Muscle of leg (tissue), 11 donors: ENCODE data around the gene RMDN3. TPM values are rescaled to one million over a fixed set of nuclear protein-coding genes. Genes with fewer than 3 reads are reported as not detected.
A peak's percentile ranks its signal among the peaks of the same experiment; 100 is the strongest.

Source experiments
- DNase-seq: peaks from one replicate; pipeline ENCODE4 v3.0.0; 2013
- H3K27ac ChIP-seq: one replicate; pipeline ENCODE4 v1.5.1; 2013; ENCODE audit warnings: mild to moderate bottlenecking, low read length, control low read depth
- H3K27me3 ChIP-seq: one replicate; pipeline ENCODE4 v1.6.1; 2013; ENCODE audit warnings: low read length; ENCODE audit not compliant: control insufficient read depth, insufficient read depth
- H3K36me3 ChIP-seq: one replicate; pipeline ENCODE4 v1.6.1; 2013; ENCODE audit warnings: low read length; ENCODE audit not compliant: control insufficient read depth, insufficient read depth
- H3K4me1 ChIP-seq: one replicate; pipeline ENCODE4 v1.6.1; 2013; ENCODE audit warnings: low read length; ENCODE audit not compliant: control insufficient read depth, insufficient read depth
- H3K4me3 ChIP-seq: one replicate; pipeline ENCODE4 v1.5.1; 2013; ENCODE audit warnings: low read length, control low read depth
- H3K9me3 ChIP-seq: replicated peaks from 2 replicates; pipeline ENCODE4 v1.6.1; 2013; ENCODE audit warnings: low read depth, low read length; ENCODE audit not compliant: control insufficient read depth
- WGBS: methylation state at CpG from one replicate; pipeline ENCODE4 v1.1.5; 2013; ENCODE audit warnings: missing lambda C conversion rate; ENCODE audit not compliant: insufficient coverage; 5-methylcytosine and 5-hydroxymethylcytosine counted together
- polyA plus RNA-seq, 8 donors: library from polyadenylated mRNA; unstranded; fragments of 120-200 nt; gene quantifications; one replicate each; pipeline versions ENCODE4 v1.2.1 to v1.2.3, GENCODE V29; 2013; ENCODE audit warnings: inconsistent platforms in 1 of 8, low replicate concordance in 1 of 8; ENCODE audit not compliant: insufficient read length in 8 of 8, insufficient read depth in 1 of 8
- total RNA-seq: library from RNA; stranded (reverse); fragments of 120-200 nt; gene quantifications from one replicate; pipeline ENCODE4 v1.2.4, GENCODE V29; 2013

The RMDN3 gene
- total and polyA plus RNA-seq, 9 donors, result 12.7 to 31.2 (median 23.8) TPM

DNA sequence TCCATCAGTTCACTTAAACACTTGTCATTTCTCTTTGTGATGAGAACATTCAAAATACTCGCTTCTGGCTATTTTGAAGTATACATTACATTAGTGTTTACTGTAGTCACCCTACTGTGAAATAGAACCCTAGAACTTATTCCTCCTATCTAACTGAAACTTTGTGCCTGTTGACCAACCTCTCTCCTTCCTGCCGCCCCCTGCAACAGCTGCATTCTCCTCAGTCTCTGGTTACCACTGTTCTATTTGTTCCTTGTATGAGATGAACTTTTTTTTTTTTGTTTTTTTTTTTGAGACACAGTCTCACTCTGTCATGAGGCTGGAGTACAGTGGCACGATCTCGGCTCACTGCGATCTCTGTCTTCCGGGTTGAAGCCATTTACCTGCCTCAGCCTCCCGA lies 57.1 kb downstream of the RMDN3 start:
- Histone ChIP-seq H3K27me3 (no peaks in the 10 kb centered on the region), H3K4me3 (no peak overlapping the region), H3K27ac (no peak overlapping the region), H3K36me3 (peaks cover 9% of the 10 kb centered on the region), H3K9me3 (no peaks in the 10 kb centered on the region), H3K4me1 (peaks cover 16% of the 10 kb centered on the region)
- DNase-seq, result no peak
- 100% methylated on average over 1 of the region's 7 CpGs for WGBS

DNA sequence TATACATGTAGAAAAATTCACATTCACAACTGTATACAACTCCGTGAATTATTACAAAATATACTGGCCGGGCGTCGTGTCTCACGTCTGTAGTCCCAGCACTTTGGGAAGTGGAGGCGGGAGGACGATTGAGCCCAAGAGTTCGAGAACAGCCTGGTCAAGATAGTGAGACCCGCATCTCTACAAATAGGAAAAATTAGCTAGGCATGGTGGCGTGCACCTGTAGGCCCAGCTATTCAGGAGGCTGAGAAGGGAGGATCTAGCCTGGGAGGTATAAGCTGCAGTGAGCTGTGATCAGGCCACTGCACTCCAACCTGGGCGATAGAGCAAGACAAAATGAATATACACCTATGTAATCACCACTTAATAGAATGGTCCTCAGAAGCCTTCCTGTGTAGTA lies 58.8 kb downstream of the RMDN3 start:
- DNase-seq, result no peak
- Histone ChIP-seq H3K27ac (no peak overlapping the region), H3K4me3 (peak overlapping the region; percentile 93), H3K36me3 (peaks cover 18% of the 10 kb centered on the region), H3K9me3 (no peaks in the 10 kb centered on the region), H3K27me3 (no peaks in the 10 kb centered on the region), H3K4me1 (peaks cover 16% of the 10 kb centered on the region)
- 88% methylated on average over 9 of the region's 11 CpGs for WGBS

DNA sequence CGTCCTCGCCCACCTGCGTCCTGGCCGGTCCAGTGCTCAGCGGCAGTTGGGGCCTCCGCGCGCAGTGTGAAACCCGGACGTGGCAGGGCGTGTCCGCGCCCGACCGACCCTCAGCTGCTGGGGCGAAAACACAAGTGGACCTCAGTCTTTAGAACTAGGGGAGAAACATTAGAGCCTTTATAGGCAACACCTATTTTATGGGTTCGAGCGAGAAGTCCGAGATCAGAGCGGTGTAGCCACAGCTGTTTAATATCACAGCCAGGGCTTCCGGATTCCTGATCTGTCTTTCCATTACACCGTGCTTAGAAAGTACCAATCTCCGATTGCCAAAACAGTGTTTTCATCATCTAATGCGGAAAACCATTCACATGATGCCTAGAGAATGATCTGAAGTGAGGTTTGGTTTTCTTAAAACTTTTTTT lies 59.6 kb downstream of the RMDN3 start:
- DNase-seq, result peak; percentile 33
- Histone ChIP-seq H3K36me3 (peaks cover 14% of the 10 kb centered on the region), H3K27me3 (no peaks in the 10 kb centered on the region), H3K4me1 (peaks cover 16% of the 10 kb centered on the region), H3K9me3 (no peaks in the 10 kb centered on the region), H3K27ac (peak overlapping the region; percentile 32), H3K4me3 (peak overlapping the region; percentile 93)
- 2% methylated on average over 21 of the region's 24 CpGs for WGBS

DNA sequence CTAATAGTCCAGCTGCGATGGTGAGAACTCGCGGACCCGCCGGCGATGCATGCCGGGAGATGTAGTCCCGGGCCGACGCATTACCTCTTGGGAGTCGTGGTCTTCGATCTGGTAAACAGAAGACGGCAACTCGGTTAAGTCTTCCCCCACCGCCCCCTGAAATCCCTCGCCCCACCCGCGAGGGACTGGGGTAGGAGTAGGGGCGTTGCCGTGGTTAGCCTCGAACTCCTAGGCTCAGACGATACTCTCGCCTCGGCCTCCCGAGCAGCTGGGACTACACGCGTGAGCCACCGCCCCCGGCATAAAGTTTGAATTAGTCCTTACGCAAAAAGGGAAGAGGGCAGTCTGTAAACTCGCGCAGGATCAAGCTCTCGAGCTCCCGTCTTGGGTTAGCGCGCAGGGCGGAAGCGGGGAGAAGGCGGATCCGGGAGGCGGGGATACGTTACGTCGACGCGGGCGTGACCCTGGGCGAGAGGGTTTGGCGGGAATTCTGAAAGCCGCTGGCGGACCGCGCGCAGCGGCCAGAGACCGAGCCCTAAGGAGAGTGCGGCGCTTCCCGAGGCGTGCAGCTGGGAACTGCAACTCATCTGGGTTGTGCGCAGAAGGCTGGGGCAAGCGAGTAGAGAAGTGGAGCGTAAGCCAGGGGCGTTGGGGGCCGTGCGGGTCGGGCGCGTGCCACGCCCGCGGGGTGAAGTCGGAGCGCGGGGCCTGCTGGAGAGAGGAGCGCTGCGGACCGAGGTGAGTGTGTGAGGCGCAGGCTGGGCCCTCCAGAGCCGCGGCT lies 60.2 kb downstream of the RMDN3 start, which contains the start of gene RAD51:
TSS of gene RAD51 (plus strand) at position 487 of the 781 bp plus-strand sequence. CDS start 3,585 bp downstream, outside the sequence.
- peak; percentile 98 for DNase-seq
- WGBS, result under 1% methylated on average over 59 of the region's 81 CpGs
- H3K36me3 ChIP-seq, result peaks cover 14% of the 10 kb centered on the region
- no peaks in the 10 kb centered on the region for H3K27me3 ChIP-seq
- H3K4me3 ChIP-seq, result peak within 1 kb of the TSS; percentile 93
- H3K27ac ChIP-seq, result peak within 1 kb of the TSS; percentile 100
- H3K4me1 ChIP-seq, result peaks cover 16% of the 10 kb centered on the region
- no peaks in the 10 kb centered on the region for H3K9me3 ChIP-seq

DNA sequence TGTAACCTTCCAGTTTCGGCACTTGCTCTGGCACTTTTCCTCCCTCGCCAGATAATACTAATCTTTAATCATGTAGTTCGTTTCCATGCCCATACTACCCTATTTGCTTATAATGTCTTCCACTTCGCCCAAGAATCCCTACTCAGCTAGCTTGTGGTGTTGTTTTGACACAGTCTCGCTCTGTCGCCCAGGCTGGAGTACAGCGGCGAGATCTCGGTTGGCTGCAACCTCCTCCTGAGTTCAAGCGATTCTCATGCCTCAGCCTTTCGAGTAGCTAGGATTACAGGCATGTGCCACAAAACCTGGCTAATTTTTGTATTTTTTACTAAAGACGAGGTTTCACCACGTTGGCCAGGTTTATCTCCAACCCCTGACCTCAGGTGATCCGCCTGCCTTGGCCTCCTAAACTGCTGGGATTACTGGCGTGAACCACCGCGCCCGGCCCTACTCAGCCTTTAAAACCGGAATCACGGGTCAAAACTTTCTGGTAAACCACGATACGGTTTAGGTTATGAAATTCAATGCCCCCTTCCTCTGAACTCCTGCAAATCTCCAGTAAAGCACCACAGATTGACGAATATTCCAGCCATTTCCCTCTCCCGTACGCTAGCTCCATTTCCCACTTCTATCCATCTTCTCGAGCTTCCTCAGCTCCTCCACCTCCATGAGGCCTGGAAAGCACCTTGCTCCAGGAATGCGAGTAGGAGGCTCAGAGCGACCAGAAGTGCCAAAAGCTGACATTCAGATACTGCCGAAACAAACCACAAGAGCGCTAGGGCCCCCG lies 61.0 kb downstream of the RMDN3 start:
- no peak for DNase-seq
- Histone ChIP-seq H3K27me3 (no peaks in the 10 kb centered on the region), H3K27ac (peak overlapping the region; percentile 100), H3K4me3 (peak overlapping the region; percentile 93), H3K36me3 (peaks cover 9% of the 10 kb centered on the region), H3K9me3 (no peaks in the 10 kb centered on the region), H3K4me1 (peaks cover 17% of the 10 kb centered on the region)
- WGBS, result 32% methylated on average over 29 of the region's 31 CpGs

DNA sequence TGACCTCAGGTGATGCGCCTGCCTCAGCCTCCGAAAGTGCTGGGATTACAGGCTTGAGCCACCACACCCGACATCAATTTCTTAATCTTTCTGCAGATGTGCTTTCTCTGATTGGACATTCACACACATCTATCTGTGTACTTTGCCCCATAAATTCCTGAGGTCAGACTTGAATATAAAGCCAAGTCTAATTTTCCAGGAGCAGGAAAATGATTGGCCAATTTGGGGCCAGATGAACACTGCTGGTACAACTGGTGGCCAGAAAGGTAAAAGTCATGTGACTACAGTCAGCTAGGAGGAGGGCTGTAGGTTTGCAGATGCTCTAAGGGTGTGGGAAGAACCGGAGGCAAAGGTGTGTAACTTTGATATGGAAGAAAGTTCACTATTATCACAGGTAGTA lies 63.3 kb downstream of the RMDN3 start:
- no peak for DNase-seq
- peaks cover 21% of the 10 kb centered on the region for H3K4me1 ChIP-seq
- H3K4me3 ChIP-seq, result no peak overlapping the region
- peaks cover 9% of the 10 kb centered on the region for H3K36me3 ChIP-seq
- no peak overlapping the region for H3K27ac ChIP-seq
- H3K27me3 ChIP-seq, result no peaks in the 10 kb centered on the region
- 100% methylated on average over 2 of the region's 4 CpGs for WGBS
- no peaks in the 10 kb centered on the region for H3K9me3 ChIP-seq

DNA sequence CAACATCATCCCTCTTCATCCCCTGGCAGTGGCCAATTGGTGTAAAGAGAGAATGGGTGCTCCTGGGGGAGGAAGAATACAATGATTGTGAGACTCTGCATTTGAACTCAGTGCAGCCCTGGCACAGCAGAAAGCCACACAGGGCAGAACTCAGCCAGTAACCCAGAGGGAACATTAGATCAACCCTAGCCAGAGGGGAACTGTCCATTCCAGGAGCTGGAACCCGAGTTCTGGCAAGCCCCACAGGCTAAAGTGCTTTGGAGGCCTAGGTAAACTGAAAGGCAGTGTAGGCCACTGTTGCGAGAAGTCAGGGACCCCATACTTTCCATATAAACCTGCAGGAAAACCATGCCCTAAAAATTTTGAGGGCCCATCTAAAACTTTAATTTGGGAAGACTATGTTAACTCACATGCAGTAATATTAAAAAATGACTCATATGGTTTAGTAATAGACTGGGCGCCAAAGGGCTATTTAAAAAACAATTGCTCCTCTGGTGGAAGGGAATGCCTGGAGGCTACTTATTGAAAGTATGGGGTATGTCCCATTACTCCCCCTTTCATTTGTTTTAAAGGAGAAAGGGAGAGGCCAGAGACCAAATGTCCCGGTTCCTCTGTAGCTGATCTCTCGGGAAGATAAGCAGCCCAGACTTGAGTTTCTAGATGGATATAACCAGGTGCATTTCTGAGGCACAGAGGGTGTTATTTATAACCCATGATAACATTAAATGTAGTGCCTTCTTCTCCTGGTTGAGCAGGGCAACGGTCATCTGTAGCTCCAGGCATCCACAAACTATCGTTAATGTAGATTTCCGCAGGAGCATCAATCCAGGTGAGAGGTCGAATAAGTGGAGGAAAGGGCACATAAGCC lies 65.9 kb downstream of the RMDN3 start:
- no peaks in the 10 kb centered on the region for H3K27me3 ChIP-seq
- H3K9me3 ChIP-seq, result no peaks in the 10 kb centered on the region
- peaks cover 9% of the 10 kb centered on the region for H3K36me3 ChIP-seq
- peak; percentile 10 for DNase-seq
- H3K27ac ChIP-seq, result peak overlapping the region; percentile 62
- peaks cover 13% of the 10 kb centered on the region for H3K4me1 ChIP-seq
- no peak overlapping the region for H3K4me3 ChIP-seq
- 82% methylated on average over 4 of the region's 9 CpGs for WGBS

Other genes starting within 250 kb of the RMDN3 start
- 13.6 TPM for gene CCDC32, start 190.2 kb downstream of the RMDN3 start, total RNA-seq
- 10 to 100 TPM; 15.7 to 25.9 (median 21.4) TPM for gene CCDC32, start 190.2 kb downstream of the RMDN3 start, polyA plus RNA-seq
- gene RPUSD2, start 186.0 kb downstream of the RMDN3 start, total RNA-seq, result 11.0 TPM
- gene RPUSD2, start 186.0 kb downstream of the RMDN3 start, polyA plus RNA-seq, result 10 to 100 TPM in 5 of 8 donors, 1 to 10 TPM in 3; 8.7 to 12.0 (median 10.8) TPM
- gene KNL1, start 161.0 kb downstream of the RMDN3 start, total RNA-seq, result 8.7 TPM
- 10 to 100 TPM in 4 of 8 donors, 1 to 10 TPM in 4; 8.7 to 16.9 (median 10.9) TPM for gene KNL1, start 161.0 kb downstream of the RMDN3 start, polyA plus RNA-seq
- gene RAD51, start 60.1 kb downstream of the RMDN3 start, total RNA-seq, result 3.6 TPM
- gene RAD51, start 60.1 kb downstream of the RMDN3 start, polyA plus RNA-seq, result 10 to 100 TPM in 5 of 8 donors, 1 to 10 TPM in 3; 6.9 to 13.3 (median 10.6) TPM
- 6.1 TPM for gene GCHFR, start 8.8 kb upstream of the RMDN3 start, total RNA-seq
- gene GCHFR, start 8.8 kb upstream of the RMDN3 start, polyA plus RNA-seq, result 10 to 100 TPM in 1 of 8 donors, 1 to 10 TPM in 7; 3.8 to 14.1 (median 5.6) TPM
- 0.13 TPM for gene C15orf62, start 14.7 kb upstream of the RMDN3 start, total RNA-seq
- 1 to 10 TPM in 5 of 8 donors, under 1 TPM in 3; 0.64 to 2.2 (median 1.4) TPM for gene C15orf62, start 14.7 kb upstream of the RMDN3 start, polyA plus RNA-seq
- 15.1 TPM for gene ZFYVE19, start 51.8 kb upstream of the RMDN3 start, total RNA-seq
- gene ZFYVE19, start 51.8 kb upstream of the RMDN3 start, polyA plus RNA-seq, result 10 to 100 TPM; 16.1 to 24.9 (median 18.9) TPM
- gene DNAJC17, start 52.2 kb upstream of the RMDN3 start, total RNA-seq, result 37.9 TPM
- 10 to 100 TPM; 23.9 to 32.3 (median 30.4) TPM for gene DNAJC17, start 52.2 kb upstream of the RMDN3 start, polyA plus RNA-seq
- gene PPP1R14D, start 73.5 kb upstream of the RMDN3 start, total RNA-seq, result not detected
- under 1 TPM in 2 of 8 donors, not detected in 6; 0.22 to 0.23 TPM for gene PPP1R14D, start 73.5 kb upstream of the RMDN3 start, polyA plus RNA-seq
- gene SPINT1, start 88.8 kb upstream of the RMDN3 start, total RNA-seq, result 0.40 TPM
- 10 to 100 TPM in 1 of 8 donors, 1 to 10 TPM in 4, under 1 TPM in 3; 0.38 to 11.0 (median 1.2) TPM for gene SPINT1, start 88.8 kb upstream of the RMDN3 start, polyA plus RNA-seq
- gene RHOV, start 119.0 kb upstream of the RMDN3 start, total RNA-seq, result 0.13 TPM
- gene RHOV, start 119.0 kb upstream of the RMDN3 start, polyA plus RNA-seq, result 1 to 10 TPM in 1 of 8 donors, under 1 TPM in 7; 0.06 to 3.0 (median 0.41) TPM
- 11.7 TPM for gene VPS18, start 139.2 kb upstream of the RMDN3 start, total RNA-seq
- 10 to 100 TPM in 6 of 8 donors, 1 to 10 TPM in 2; 9.0 to 12.4 (median 10.8) TPM for gene VPS18, start 139.2 kb upstream of the RMDN3 start, polyA plus RNA-seq
- 9.7 TPM for gene DLL4, start 174.1 kb upstream of the RMDN3 start, total RNA-seq
- gene DLL4, start 174.1 kb upstream of the RMDN3 start, polyA plus RNA-seq, result 10 to 100 TPM in 7 of 8 donors, 1 to 10 TPM in 1; 8.7 to 17.9 (median 11.9) TPM
- gene CHAC1, start 198.2 kb upstream of the RMDN3 start, total RNA-seq, result 2.0 TPM
- 1 to 10 TPM in 7 of 8 donors, under 1 TPM in 1; 0.80 to 6.9 (median 2.7) TPM for gene CHAC1, start 198.2 kb upstream of the RMDN3 start, polyA plus RNA-seq